IPS DF 4.7 (cell line): ENCODE data around the gene STEAP1B.
A peak's percentile ranks its signal among the peaks of the same experiment; 100 is the strongest.
"Not testable (repeated sequence)": the region's sequence is repeated elsewhere in the genome, so short reads cannot be mapped to it uniquely, and the experiment has no call there.

ENCODE experiments used
- DNase-seq: peaks from one replicate; pipeline ENCODE4 v3.0.0-alpha.2; 2013; ENCODE audit warnings: low spot score; ENCODE audit errors: extremely low read depth

The STEAP1B gene

DNA sequence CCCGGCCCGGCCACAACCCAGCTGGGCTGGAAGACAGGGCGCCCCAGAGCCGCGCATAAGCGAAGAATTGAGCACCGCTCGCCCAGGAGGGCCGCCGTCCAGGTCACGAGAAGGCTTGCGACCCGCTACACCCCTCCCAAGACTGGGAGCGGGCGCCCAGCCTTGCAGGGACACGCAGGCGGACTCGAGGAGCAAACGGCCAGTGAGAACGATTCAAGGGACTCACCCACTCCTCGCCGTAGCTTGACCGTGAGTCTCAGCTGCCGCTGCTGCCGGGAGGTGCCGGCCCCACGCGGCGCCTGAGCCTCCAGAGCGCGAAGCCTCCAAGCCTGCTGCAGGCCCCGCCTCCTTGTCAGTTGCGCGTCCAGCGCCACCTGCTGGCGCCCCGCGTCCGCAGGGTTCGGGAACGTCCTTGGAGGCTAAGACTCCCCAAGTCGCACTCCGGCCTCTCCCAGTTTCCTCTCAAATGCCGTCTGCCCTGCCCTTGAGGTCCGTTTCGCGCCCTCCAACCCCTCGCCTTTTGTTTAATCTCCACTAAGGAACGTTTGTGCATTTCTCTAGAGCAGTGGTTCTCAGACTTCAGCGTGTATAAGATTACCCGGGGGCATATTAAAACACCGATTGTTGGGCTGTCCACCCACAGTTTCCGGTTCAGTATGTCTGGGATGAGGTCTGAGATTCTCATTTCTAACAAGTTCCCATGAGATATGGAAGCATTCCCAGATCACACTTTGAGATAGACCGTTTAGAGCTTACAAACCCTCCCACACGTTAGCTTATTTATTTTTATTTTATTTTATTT lies at the start of gene STEAP1B:
Gene STEAP1B, minus strand, starts transcription at position 301 of the 802 bp plus-strand sequence. CDS start 5,333 bp downstream, outside the sequence.
- DNase-seq: peak; percentile 74

DNA sequence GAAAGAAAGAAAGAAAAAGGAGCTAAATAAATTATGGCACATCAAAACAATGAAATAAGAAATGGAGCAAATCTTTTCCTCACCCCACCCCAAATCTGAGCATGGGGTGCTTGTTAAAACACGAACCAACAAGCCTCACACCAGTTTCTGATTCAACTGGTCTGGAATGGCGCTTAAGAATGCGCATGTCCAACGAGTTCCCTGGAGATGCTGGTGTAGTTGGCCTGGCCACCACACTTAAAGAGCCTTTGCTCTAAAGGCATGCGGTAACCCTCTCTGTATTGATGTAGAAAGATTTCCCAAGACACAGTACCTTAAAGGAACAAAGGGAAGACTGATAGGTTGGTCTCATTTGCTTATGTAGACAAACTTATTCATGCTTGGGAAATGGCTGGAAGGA lies 49.1 kb upstream of the STEAP1B start:
- no peak for DNase-seq

DNA sequence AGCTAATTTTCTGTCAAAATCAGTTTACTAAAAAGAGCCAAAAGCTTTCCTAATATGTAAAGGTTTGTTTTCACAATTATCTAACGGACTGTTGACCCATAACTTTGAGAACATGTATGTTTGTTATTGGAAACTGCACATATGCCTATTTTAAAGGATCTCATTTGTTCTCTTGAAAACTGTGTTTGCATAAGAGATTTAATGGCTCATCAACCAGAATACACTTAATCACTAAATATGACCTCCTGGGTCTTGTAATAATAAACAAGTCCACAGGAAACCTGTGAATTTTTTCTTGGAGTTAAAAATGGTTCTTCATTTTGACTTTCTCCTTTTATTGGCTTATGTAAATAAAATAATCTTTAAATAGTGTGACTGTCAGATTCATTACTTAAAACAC lies 48.3 kb upstream of the STEAP1B start:
- DNase-seq: no peak

DNA sequence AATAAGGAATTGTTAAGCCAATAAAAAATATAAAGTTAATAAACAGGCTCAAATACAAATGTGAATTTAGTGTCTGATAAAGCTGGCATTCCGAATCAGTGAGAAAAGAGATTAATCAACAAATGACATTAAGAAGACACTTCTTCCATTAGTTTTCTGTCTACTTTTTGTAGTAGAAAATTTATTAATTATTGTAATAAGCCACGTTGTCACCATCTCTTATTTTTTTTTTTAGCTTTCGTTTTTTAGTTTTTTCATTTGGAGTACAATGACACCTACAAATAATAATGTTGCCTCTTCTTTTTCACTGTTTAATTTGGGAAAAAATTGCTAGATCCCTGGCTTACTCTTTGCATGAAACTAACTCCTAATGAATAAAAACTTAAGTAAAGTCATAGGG lies 46.8 kb upstream of the STEAP1B start:
- DNase-seq: no peak

DNA sequence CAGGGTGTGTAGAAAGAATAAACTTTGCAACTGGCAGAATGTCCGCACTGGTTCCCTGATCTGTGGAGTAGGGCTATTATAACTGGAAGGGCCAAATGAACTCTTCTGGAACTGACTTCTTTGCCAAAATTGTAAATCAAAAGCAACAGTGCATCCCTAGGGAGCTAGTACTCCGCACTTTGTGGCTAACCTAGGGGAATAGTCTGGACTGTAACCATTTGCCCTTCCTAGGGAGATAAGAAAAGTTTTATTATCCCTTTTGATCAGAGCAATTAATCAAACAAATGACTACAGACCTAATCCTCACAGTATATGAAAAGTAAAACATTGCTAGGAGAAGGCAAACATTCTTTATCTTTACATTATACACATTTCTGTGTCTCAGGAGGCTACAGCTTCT lies 45.5 kb upstream of the STEAP1B start:
- DNase-seq: no peak

DNA sequence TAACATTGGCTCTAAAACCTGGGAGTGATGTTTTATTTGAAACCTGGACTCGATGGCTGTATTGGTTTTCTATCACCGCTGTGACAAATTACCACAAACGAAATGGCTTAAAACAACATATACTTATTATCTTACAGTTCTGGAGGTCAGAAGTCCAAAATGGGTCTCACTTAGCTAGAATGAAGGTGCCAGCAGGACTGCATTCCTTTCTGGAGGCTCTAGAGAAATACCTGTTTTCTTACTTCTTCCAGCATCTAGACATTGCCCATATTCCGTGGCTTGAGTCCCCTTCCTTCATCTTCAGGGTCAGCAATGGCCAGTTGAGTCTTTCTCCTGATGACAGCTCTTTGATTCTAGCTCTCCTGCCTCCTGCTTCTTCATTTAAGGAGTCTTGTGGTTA lies 44.3 kb upstream of the STEAP1B start:
- no peak for DNase-seq

DNA sequence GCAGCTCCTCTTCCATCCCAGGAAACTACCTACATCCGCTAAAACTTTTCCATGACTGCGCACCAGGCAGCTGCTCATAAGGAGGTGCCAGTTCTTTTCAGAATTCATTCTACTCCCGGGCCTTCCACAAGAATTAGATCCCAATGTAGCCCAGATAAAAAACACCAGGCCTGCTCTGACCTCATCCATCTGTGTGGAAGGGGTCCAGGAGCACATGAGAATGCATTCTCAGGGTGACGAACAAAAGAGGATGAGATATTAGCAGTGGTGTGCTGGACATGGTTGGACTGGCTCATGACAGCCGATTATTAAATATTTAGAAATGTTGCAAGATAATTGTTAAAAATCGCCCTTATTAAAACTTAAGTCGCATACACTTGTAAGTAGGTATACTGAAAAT lies 43.2 kb upstream of the STEAP1B start:
- no peak for DNase-seq

DNA sequence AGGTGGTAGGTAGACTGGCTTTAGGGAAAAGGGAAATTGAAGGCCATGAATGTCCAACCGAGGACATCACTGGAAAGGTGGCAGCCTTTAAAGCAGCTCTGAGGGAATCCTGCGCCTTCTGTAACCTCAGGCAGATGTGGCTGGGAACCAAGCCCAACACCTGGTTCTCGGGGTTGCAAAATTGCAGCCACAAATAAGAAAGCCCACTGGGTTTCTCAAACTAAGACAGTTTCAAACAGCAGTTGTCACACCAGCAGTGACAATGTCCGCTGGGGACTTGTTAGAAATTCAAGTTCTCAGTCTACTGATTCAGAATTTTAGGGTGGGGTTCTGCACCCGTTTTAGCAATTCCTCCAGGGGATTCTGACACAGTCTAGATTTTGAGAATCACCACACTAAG lies 42.7 kb upstream of the STEAP1B start:
- no peak for DNase-seq

DNA sequence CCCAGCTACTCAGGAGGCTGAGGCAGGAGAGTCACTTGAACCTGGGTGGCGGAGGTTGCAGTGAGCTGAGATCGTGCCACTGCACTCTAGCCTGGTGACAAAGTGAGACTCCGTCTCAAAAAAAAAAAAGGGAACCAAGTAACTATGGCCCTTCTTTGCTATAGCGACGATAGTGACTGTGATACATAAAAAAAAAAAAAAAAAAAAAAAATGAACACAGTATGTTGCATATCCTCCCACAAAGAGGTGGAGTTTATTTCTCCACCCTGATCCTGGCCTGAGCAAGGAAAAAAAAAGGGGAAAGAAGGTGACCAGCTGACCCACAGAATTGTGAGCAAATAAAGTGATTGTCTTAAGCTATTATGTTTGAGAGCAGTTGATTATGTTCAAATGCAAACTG lies 42.3 kb upstream of the STEAP1B start:
- DNase-seq: no peak

DNA sequence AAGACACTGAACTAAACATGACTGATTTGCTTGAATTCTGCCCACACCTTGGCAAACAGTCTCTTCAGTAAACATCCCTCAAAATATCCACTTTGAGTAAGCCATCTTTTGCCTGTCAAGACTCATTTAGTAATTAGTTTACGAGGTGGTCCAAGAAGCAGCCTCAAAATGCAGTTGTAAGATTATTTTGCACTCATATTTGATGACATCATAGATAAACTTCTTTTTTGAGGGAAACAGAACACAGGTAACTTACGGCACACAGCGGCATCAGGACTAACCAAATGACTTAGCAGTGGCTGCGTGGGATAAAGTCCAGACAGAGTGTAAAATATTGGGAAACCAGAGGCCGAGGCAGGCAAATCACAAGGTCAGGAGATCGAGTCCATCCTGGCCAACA lies 41.8 kb upstream of the STEAP1B start:
- DNase-seq: no peak

DNA sequence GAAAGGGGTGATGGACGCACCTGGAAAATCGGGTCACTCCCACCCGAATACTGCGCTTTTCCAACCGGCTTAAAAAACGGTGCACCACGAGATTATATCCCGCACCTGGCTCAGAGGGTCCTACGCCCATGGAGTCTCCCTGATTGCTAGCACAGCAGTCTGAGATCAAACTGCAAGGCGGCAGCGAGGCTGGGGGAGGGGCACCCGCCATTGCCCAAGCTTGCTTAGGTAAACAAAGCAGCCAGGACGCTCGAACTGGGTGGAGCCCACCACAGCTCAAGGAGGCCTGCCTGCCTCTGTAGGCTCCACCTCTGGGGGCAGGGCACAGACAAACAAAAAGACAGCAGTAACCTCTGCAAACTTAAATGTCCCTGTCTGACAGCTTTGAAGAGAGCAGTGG lies 28.5 kb upstream of the STEAP1B start:
- not testable (repeated sequence) for DNase-seq

DNA sequence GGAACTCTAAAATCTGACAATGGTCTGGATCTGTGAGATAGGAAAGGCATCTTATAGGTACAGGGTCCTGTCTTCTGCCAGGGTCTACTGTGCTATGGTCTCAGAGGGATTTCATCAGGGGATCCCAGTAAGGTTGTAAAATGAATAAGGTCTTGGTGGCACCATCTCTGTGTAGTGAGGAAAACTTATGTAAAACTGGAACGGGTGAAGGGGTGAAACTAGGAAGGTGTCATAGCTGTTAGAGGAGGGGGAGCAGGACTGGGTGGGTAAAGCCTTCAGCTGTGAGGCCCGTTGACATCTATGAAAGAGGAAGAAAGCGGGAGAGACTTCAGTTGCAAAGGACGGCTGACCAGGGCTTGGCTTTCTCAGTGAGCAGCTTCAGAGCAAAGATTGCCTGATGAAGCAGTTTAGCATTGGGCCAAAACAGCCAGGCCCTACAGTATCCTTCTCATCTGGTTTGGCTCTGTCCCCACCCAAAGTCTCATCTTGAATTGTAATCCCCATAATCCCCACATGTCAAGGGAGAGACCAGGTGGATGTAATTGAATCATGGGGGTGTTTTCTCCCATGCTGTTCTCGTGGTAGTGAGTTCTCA lies 24.5 kb upstream of the STEAP1B start:
- not testable (repeated sequence) for DNase-seq

DNA sequence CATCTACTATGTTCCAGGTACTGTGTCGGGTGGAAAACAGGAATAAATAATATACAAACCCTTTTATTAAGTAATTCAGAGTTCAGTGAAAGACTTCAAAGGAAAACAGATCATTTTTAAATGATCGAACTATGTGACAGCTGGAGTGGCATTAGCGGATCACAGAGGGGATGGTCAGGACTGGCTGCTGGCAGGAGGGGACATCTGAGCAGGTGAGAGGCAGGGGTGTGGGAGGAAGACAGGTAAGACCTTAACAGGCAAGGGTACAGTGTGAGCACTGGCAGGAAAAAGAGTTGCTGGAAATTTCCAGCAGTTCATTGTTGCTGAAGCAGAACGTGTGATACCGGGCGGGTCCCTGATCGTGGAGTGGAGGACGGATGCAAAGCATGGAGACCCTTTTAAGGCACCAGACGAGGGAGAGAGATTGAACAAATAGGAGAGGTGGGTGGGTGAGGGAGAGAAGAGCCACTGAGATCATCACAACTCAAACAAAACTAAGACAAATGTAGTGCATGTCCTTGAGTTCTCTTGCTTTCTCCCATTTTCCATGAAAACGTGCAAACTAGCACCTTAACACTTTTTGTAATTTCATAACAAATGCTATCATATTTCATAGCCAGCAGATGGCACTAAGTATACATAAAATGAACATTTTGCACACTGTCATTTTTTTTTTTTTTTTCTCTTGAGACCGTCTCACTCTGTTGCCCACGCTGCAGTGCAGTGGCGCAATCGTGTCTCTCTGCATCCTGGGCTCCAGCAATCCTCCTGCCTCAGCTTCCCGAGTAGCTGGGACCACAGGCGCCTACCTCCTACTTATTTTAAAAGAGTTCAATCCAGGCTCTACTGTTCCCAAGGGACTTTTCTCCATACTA lies 23.7 kb upstream of the STEAP1B start:
- not testable (repeated sequence) for DNase-seq

DNA sequence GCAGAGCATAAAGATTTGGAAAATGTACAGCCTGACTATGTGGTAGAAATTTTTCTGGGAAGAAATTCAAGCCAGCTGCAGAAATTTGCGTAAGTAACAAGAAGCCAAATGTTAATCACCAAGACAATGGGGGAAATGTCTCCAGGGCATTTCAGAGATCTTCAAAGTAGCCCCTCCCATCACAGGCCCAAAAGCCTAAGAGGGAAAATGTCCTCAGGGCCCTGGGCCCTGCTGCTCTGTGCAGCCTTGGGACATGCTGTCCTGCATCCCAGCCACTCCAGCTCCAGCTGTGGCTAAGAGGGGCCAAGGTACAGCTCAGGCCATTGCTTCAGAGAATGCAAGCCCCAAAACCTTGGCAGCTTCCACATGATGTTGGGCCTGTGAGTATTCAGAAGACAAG lies 19.6 kb upstream of the STEAP1B start:
- DNase-seq: not testable (repeated sequence)

DNA sequence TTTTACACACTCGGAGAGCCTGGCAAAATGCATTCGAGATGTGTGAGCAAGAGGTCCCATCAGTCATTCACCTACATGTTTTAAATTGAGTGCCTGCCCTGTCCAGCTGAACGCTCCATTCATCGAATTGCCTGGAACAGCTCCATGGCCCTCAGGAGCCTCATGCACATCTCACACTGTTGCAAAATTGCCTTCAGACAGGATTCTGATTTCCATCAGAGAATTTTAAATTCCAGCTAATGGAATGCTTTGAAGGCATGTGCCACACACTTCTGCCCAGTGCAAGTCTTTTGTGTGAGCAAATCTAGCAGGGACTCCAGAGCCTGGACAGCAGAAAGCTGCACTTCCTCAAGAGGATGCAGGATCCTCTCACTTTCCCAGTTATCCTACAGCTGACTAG lies 17.0 kb upstream of the STEAP1B start:
- DNase-seq: not testable (repeated sequence)

DNA sequence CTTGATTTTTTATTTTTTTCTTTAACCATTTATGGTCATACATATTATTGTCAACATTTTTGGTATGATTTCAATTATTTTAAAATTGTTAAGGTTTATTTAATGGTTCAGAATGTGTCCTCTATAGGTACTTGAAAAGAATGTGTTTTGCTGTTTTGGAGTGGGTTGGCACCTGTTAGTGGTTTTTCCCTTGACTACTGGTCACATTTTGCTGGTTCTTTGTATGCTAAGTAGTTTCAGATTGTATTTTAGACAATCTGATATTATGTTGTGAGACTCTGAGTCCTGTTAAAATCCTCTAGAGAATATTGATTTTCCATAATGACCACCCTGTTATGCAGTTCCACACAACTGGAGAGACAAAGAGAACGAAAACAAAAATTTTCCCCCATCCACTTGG lies 15.0 kb upstream of the STEAP1B start:
- not testable (repeated sequence) for DNase-seq

DNA sequence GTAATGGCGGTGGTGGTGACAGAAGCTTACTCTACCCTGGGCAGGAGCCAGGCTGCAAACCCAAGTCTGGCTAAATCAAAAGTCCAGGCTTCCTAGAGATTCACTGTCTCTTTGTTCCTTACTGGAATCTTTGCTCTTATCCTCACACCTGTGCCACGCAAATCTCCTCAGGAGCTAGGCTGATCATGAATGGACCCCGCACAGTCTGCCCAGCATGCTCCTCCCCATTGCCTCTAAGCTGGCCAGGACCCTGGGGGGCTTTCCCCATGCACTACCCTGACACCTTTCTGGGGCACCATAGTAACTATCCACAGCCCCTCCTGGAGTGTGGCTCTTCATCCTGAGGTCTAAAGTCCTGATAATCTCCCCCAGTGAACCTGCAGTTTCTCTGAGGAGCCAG lies 7.3 kb upstream of the STEAP1B start:
- DNase-seq: not testable (repeated sequence)

DNA sequence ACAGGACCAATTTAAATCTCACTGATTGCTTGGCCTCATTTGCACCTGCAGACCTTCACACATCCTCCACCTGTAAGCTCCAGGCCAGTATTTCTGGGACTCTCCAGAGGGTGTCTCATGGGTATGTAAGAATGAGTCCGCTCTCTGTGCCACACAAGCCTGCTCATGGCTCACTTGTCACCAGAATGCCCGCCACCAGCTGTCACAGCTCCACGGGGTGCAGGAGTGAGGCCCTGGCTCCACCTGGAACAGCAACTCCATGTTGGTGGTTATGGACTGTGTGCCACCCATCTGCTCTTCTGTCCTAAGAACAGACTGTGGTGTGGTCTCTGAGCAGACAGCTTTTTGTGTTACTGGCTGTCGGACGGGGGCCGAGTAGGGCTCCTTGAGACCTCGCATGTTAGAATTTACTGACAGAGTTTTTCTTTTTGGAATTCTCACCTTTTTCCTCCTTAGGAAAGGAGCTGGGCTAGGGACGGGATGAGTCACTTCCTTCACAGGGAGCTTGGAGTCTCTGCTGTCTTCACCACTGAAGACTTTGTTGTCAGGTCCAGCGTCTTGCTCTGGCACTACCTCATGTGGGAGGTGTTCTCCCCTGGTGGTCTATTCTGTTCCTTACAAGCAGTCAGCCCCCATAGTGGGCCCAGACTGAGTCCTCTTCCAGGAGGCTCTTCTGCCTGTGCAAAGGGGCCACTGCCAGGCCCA lies 6.5 kb upstream of the STEAP1B start:
- DNase-seq: not testable (repeated sequence)

DNA sequence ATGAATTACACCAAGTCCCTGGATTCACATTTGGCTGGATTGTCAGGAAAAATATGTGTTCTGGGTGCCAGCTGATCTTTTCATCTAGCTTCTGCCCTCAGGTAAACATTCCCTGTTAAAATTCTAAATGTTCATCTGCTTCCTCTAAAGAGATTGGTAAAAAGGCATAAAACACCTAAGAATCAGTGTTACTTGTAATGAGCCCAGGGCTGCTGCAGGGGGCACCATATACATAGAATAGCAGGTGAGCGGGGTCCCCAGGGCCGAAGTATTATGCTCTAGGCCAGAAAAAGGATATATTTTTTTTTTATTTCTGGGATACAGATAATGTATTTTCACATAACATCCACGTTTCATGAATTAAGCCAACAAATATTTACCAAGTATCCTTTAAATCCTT lies 4.5 kb upstream of the STEAP1B start:
- not testable (repeated sequence) for DNase-seq

DNA sequence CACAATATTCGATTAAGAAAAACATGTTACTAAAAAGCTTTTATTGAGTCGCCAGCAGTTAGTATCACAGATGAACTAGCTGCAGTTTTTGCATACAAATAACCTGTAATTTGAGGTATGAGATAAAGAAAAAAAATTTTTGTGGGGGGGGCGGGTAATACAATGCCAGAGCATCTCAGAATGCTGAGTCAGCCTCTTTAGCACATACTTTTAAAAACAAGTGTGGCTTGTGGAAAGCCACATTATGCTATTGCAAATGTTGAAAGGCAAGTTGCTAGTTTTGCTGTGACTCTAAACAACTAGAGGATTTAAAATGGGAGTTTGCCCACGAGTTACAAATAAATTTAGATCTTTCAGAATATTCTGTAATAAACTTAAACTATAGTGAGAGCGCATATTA lies 2.1 kb upstream of the STEAP1B start:
- not testable (repeated sequence) for DNase-seq

DNA sequence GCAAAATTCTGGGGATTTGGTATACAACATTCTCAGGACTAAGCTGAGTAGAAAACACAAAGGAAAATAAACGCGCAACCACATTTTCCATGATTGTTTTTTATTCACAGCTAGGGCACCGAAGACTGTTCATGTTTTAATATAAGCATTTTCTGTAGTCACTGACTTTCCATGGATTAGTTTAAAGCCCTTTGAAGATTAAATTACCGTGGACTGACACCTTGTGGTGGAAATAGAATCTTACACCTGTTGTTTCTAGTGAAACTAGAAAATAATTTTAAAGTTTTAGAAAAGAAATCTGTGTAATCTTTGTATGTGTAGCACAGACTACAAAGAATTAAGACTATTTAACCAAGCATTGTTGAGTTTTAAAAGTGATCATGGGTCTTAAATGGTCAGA lies 1.3 kb upstream of the STEAP1B start:
- DNase-seq: not testable (repeated sequence)
